ENCODE data around the gene B9D1. TPM values are rescaled to one million over a fixed set of nuclear protein-coding genes. Genes with fewer than 3 reads are reported as not detected.

The B9D1 gene
- total RNA-seq, 1 donor from 2014 or later, result 5.9 TPM

DNA sequence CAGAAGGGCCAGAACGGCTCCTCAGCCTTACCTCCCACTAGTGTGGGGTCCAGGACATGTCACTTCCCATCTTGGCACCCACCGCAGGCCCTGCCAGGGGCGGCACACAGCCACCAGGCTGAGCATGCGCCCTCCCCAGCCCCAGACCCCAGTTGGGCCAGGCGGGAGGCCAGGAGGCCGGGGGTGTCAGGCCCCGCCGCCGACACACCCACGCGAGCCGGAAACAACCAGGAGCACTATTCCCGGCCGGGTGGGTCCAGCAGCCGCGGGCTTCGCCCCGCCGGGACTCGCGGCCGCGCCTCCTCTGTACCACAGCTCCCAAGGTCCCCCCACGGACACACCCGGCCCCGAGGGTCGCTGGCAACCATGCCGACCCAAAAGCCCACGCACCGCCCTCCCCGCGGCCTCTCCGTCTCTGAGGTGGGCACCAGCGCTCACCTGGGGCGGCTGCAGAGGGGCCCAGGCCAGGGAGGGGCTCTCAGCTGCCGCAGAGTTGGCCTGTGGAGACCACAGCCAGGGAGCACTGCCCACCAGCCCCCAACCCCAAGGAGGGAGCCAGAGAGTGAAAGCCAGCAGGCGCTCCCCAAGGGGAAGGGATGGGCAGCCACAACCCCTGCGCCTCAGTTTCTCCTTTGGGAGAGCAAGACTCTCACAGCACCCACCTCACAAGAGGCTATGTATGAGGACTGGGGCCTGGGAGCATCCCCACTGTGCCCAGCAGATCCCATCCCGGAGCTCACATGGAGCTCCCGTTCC is 18.0 kb downstream of the B9D1 start:
- no peak for ATAC-seq

DNA sequence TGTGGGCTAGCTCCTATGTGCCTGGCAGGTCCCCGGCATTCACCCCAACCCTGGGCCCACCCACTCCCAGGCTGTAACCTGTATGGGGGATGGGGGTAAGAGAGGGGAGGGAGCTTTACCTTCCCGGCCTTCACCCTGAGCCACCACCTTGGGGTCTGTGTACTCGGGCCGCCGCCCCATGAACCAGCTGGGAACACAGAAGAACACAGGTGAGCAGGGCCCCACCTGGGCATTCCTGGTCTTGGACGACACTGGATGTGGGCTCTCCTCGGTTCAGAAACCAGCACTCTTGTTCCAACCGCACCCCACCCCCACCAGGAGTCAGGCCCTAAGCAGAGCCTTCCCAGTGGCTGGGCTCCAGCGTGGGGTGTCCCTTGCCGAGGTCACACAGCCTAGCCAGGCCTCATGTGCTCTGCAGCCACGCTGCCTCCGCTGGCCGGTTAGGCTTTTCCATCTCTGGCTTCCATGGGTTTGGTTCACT is 18.8 kb downstream of the B9D1 start:
- DNase-seq, result no peak

More for the DNA sequence above, 18.0 kb downstream of the B9D1 start:
- no peak for DNase-seq
- intact Hi-C loops (cut with micrococcal nuclease), result no loop called here

DNA sequence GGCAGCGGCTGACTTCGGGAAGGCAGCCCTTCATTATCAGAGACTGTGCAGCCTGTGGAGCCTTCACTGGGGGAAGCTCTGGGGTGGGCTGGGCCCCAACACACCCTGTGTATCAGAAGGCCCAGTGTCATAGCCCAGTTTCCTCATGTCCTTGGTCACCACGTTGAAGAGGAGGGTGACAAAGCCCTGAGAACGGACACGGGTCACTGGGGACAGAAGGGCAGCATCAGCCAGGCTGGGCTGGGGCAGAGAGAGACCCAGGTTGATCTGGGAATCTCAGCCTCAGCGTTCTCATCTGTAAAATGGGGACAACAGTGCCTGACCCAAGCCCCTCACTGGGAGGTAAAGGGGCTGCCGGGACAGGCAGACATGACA is 19.3 kb downstream of the B9D1 start:
- ATAC-seq (no peak), DNase-seq (no peak)
- intact Hi-C loops (cut with micrococcal nuclease), result no loop called here

More for the DNA sequence above, 18.8 kb downstream of the B9D1 start:
- ATAC-seq, result no peak
- intact Hi-C loops (cut with micrococcal nuclease), result no loop called here

DNA sequence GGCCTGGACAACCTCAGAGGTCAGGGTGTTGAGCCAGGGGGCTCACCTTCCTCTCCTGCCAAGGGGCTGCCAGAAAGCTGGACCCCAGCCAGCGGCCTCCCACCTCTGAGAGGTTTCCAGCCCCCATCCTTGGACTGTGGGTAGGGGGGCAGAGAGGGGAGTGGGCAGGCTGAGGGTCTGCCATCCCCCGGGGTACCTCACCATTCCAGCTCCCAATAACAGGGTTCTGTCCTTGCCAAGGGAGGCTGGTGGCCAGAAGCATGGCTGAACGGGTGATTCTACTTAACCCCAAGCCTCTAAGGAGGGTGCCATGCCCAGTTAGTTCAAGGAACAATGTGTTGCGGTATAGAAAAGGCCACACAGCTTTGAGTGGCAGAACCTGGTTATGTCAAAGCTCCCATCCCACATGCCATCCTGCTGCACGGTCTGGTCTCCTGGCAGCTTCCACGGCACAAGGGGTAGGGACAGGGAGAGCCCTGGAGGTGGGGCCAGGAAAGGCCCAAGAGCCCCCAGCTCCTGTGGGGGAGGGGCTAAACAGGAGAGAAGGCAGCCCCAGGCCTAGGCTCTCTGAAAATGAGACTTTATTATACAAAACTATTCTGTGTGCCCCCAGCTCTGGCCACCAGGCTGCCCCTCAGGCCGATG is 19.8 kb downstream of the B9D1 start:
- ATAC-seq (no peak), DNase-seq (no peak)
- intact Hi-C loops (cut with micrococcal nuclease), result no loop called here

DNA sequence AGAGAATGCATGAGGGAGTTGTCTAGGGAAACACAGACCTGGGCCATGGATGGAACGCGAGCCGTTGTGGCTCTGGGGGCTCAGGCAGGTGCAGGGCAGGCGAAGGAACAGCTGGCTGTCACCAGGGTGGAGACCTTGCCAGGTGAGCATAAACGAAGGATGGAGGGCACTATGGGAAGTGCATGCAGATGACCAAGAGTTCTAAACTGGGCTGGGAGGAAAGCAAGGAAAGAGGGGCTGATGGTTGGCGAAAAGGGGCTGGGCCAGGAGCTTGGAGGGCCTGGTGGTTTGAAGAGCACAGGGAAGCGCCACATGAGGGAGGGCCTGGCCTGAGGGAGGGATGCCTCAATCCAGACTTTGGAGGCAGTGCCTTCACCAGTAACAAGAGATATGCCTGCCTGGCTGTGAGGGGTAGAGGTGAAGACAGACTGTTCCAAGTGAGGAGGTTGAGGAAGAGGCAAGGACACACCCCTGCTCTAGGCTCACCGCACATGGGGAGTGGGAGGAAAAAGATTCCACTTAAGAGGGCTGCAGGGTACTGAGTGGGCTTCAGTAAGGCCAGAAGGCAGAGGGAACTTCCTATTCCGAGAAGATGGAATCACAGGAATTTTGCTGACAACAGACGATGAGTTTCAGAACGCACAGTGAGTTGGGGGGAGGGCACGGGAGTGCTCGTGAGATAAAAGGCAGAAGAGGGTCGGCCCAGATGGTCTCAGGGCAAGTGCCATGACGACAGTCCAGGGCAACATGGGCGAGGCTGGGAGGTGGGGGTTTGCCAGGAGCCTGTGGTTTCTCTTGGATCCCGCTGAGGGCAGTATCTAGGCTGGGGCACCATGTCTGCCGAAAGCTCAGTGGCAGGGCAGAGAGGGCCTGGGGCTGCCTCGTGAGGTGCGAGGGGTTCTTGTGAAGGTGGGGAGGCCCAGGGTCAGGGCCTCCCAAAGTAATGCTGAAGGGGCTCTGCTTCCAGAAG is 20.6 kb downstream of the B9D1 start:
- intact Hi-C loops (cut with micrococcal nuclease), result no loop called here
- ATAC-seq (no peak), DNase-seq (no peak)

DNA sequence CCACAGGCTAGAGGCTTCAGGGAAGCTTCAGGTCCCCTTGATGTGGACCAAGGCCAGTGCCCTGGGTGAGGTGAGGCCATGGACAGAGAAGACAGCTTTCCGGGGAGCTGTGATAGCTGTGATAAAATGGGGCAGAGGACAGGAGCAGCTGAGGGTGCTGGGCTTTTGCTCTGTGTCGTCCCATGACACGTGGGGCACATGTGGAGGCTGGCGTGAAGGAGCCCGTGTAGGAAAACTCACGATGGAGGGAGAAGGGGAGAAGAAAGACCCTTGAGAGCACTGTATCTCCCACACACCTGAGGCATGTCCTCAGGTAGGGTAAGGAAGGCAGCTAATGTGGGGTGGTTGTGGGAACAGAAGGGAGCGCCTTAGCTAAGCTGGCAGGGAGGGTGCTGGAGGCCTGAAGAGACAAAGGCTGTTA is 21.3 kb downstream of the B9D1 start:
- intact Hi-C loops (cut with micrococcal nuclease), result no loop called here
- DNase-seq, result no peak

DNA sequence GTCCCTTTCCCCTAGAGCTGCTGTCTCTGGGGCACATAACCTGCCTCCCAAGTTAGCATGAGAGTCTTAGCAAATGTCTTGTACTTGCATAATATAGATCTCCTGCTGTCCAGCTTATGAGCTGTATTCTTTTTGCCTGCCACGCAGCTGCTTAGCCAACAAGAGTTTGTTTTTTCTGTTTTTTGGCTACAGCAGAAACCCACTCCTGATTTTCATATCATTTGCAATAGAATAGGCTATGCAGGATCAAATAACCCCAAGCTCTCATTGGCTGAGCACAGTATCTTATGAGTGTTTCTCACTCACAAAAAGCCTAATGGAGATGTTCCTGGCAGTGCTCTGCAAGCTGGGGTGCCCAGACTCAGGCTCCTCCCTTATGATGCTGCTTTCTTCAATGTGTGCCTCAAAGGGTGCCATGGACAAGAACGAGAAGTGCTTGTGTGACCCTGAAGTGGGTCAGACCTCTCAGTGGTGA is 23.1 kb downstream of the B9D1 start:
- intact Hi-C loops (cut with micrococcal nuclease), result no loop called here
- no peak for DNase-seq
- ATAC-seq, result no peak

More for the DNA sequence above, 21.3 kb downstream of the B9D1 start:
- ATAC-seq, result no peak

- ATAC-seq (peak; percentile 79), DNase-seq (peak; percentile 79)
- intact Hi-C loops (cut with micrococcal nuclease), result no loop called here
These were observed 24.2 kb downstream of the B9D1 start for GRCh38 chr17:19338031-19338990.

DNA sequence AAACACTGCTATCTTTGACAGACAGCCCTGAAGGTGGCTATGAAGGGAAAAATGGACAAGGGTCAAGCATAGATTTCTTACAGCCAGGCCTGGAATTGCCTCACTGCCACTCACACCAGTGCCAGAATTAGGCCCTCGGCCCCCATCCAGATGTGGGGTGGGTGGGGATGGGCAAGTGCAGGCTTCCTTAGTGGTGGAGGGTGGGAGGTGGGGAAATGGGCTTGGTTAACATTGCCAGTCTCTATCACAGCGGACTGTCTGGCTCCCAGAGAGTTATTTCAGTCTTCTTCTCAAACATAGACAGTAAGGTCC is 24.9 kb downstream of the B9D1 start:
- intact Hi-C loops (cut with micrococcal nuclease), result no loop called here

GRCh38 chr17:19336938-19337711 is 25.4 kb downstream of the B9D1 start:
- peak; percentile 44 for ATAC-seq
- peak; percentile 53 for DNase-seq
- intact Hi-C loops (cut with micrococcal nuclease), result no loop called here

More for the DNA sequence above, 24.9 kb downstream of the B9D1 start:
- DNase-seq, result no peak
- ATAC-seq, result peak; percentile 37

DNA sequence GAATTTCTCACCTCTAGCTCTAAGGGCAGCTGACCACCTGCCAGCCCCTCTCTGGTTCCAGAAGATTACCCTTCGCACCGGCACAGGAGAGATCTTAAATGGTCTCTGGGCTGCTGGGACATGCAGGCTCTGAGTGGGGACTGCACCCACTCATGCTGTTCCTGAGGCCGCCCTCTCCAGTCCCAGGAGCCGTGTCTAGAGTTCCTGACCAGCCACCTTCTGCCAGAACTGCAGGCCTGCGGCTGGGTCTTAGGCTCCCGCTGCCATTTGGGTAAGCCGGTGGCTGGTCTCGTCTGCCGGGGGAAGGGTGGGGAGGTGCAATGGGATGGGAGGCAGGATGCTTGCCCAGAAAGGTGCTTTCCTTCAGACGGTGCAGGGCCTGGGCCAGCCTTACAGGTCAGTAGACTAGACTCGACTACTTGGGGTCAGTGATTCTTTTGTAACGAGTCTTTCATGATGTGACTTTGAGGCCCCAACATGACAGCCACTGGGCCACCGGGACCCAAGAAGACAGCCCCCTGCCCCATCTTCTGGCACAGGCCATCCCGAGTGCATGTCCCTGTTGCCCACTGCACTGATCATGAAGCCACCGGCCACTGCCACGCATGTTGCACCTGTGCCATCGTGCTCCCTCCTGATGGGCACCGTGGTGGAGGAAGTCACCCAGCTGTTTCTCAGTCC is 26.4 kb downstream of the B9D1 start:
- DNase-seq (no peak), ATAC-seq (no peak)
- intact Hi-C loops (cut with micrococcal nuclease), result no loop called here

DNA sequence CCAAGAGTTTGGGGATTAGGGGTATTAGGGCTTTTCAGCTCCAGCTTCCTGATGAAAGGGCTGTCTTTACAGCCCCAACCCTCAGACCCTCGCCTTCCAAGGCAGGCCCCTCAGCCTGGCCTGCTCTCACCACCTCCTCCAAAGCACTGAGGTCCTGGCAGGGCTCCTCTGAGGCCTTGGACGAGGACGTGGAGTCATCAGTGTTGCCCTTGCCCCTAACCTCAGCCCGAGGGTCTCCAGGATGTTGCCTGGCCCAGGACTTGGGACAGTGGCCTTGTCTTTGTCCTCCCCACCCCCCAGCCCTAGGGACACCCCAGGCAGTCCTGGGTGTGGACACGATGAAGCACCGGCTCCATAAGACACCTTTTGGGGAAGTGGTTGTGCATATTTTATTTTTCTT is 28.2 kb downstream of the B9D1 start:
- intact Hi-C loops (cut with micrococcal nuclease), result no loop called here
- DNase-seq (no peak), ATAC-seq (no peak)

- no peak for ATAC-seq
- intact Hi-C loops (cut with micrococcal nuclease), result no loop called here
- no peak for DNase-seq
These were observed 28.7 kb downstream of the B9D1 start for GRCh38 chr17:19333736-19334290.

- intact Hi-C loops (cut with micrococcal nuclease), result no loop called here
- DNase-seq (no peak), ATAC-seq (no peak)
These were observed 29.4 kb downstream of the B9D1 start for GRCh38 chr17:19333132-19333440.

DNA sequence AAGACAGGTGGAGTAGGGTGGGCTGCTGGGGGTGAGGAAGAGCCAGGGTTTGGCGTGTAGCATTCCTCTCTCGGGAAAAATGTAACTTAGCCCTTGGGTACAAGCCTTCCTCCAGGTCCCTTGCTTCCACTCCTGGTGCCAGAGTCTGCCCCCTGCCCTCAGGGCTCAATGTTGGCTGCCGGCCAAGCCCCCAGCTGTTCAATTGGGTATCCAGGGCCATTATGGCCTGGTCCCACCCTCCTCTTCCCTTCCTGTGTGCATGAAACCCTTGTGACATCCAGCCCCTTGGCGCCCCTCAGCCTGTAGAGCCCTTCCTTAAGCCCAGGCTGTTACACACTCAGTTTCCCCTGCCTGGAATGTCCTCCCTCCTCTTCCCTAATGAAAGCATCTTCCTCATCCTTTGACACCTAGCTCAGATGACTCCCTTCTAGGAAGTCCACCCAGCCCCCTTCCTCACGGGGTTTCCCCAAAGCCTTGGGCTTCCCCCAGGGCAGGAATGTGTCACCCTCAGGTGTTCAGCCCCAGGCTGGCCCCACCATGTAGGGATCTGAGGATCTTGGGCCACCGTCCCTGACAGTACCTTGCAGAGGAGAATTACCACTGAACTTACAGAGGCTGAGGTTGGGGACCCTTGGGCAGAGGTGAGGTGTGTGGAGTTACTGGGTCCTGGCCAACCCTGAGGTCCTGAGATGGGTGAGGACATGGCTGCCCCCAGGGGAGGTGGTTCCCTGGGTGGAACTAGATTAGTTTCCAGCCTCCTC is 30.0 kb downstream of the B9D1 start:
- intact Hi-C loops (cut with micrococcal nuclease), result no loop called here
- ATAC-seq, result no peak
- DNase-seq, result no peak

DNA sequence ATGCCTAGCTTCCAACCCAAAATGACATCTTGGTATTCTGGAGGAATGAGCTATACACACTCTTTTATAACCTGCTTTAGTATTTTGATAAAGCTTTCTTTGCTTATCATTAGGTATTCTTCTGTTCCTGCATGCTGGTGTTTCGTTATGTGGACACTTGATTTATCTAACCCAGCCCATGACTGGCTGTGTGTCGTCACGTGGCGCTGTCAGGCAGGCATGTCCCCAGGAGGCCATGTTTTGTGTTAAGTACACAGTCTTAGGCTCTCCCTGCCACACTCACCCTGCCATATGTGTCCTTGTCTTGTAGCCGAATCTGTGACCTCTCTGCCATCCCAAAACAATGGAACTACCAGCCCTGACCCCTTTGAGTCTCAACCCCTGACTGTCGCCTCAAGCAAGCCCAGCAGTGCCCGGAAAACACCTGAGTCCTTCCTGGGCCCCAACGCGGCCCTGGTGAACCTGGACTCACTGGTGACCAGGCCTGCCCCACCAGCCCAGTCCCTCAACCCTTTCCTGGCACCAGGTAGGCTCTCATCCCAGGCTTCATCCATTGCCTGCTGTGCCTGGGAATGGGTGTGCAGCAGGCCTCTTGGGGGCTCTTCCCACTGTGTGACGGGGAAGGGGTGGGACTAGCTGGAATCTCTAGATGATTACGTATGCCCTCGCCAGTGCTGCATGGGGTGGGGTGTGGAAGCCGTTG is 30.8 kb downstream of the B9D1 start:
- no peak for DNase-seq
- ATAC-seq, result no peak
- intact Hi-C loops (cut with micrococcal nuclease), result no loop called here

Measured in left ventricle myocardium superior (tissue), 1 donor.